GM18498 (cell line): Measurements from ENCODE around the gene MYO15B.
"Not testable (repeated sequence)": the region's sequence is repeated elsewhere in the genome, so short reads cannot be mapped to it uniquely, and the experiment has no call there.

ENCODE experiments used
- ATAC-seq: cut with Tn5 transposase; IDR thresholded peaks from one replicate; pipeline ENCODE4 v1.9.1; 2021; ENCODE audit warnings: mild to moderate bottlenecking, moderate library complexity; ENCODE audit not compliant: unreplicated experiment

The MYO15B gene

DNA sequence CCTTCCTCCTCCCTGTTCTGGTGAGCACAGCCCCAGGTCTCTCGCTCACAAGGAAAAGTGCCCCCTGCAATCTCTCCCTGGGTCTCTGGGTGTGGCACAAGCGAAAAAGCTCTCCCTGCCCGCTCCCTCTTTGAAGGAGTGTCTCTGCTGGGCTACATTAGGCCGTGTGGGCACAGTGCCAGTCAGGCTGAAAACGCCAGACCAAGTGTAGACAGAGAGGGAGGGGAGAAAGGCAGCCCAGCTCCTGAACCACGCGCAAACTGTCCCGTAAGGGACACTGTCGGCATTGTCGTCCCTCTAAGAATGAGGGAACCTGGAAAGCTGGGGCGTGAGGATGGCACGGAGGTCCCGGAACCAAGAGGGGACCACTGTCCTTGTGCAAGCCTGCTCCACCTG is 49.5 kb downstream of the MYO15B start:
- no peak for ATAC-seq

DNA sequence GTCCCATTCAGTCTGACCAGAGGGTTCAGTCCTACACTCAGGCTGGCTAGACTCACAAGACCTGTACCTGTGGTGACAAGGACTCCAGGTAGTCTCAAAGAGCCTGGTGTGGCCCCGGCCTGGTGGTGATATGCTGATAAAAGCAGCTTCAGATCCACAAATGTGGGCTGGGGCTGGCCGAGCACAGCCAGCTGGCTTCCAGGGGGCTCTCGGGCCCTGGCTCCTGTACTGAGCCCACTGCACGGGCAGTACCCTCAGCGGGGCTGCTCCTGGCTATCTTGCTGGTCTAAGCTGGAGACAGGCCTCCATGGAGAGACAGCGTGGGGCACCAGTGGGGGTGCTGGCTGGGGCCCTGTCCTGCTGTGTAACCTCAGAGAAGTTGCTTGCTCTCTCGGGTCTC is 50.0 kb downstream of the MYO15B start:
- ATAC-seq: no peak

DNA sequence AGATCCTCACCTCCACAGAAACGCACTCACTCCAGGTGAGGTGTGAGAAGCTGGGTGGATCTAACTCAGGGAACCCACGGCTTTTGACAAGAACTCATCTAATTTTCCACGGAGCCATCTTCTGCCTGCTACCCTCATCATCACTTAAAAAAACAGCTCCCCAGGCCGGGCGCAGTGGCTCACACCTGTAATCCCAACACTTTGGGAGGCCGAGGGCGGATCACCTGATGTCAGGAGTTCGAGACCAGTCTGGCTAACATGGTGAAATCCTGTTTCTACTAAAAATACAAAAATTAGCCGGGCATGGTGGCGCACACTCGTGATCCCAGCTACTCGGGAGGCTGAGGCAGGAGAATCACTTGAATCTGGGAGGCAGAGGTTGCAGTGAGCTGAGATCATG is 50.4 kb downstream of the MYO15B start:
- not testable (repeated sequence) for ATAC-seq

DNA sequence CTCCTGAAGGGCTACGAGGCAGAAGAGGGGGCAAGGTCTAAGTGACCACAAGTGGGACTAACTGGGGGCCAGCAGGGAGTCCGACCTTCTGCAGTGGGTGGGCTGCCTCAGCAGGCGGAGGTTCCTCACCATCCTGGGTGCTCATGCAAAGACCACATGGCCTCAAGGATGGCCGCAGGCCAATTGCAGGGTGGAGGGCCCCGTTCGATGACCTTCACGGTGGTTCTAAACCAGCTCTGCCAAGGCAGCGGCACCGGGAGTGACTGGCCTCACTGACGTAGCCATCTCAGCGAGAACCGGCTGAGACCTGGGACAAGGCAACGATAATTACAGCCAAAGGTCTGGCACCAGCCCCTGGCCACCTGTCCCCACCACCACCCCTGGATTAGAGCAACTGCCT is 51.3 kb downstream of the MYO15B start:
- ATAC-seq: no peak

DNA sequence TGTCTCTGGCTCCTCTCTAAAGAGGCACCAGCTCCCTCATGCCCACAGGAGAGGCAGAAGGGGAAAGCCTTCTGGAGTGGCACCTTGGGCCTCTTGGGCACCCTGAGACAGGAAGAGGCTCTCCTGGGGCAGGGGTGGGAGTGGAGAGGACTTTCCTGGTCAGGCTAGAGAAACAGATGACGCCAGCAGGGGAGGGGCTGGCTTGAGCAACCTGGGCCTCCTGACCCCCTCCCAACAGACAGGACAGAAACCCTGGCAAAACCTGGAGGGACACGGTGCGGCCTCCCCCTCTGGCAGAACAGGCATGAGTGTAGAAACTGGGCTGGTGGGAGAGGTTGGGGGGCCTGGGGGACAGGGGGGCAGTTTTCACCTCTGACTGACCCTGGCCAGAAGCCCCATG is 51.7 kb downstream of the MYO15B start:
- ATAC-seq: no peak

DNA sequence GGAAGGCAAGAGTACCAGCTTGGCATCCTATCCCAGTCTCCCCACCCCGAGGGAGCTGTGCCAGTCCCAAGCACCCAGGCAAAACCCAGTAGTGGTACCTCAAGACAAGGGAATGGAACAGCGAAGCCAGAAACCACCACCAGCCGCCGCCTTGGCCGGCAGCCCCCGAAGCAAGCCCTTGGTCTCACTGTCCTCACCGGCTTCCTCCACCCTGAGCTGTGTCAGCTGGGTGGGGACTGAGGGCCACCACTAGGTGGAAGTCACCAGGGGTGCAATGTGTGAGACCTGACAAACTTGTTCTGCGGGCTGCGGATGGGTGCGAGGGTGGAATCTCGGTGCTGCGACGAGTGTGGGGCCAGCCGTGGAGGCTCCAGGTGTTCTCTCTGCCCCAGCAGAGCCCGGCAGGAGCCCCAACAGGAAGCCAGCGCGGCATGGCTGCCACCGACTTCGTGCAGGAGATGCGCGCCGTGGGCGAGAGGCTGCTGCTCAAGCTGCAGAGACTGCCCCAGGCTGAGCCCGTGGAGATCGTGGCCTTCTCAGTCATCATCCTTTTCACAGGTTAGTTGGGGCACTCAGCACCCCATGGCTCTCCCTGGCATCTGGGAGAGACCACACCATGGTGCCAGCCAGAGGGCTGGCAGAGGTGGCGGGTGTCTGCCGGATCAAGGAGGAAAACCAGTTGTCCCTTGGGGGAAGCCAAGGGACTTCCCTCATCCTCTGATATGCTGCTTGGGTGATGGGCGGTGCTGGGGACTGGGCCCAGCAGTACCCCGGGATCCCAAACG is 52.4 kb downstream of the MYO15B start:
- ATAC-seq: no peak

DNA sequence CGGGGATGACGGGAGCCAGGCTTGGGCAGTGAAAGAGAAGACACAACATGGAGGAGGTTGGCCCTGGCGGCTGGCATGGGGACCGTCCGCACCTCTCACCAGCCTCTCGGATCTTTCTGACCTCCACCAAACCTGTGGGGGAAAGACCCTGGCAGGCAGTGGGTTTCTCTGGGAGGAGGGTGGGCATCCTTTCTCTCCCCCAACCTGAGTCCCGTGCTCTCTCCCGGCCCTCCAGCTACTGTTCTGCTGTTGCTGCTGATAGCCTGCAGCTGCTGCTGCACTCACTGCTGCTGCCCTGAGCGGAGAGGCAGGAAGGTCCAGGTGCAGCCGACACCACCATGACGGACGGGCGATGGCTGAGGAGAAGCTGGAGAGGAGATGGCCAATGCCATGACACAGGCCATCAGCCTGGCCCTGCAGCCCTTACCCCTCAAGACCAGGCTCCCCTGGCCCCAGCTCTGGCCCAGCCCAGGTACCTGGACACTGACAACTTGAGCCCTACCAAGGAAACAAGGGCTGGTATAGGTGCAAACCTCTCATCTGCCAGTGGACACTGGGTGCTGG is 53.0 kb downstream of the MYO15B start:
- ATAC-seq: no peak

DNA sequence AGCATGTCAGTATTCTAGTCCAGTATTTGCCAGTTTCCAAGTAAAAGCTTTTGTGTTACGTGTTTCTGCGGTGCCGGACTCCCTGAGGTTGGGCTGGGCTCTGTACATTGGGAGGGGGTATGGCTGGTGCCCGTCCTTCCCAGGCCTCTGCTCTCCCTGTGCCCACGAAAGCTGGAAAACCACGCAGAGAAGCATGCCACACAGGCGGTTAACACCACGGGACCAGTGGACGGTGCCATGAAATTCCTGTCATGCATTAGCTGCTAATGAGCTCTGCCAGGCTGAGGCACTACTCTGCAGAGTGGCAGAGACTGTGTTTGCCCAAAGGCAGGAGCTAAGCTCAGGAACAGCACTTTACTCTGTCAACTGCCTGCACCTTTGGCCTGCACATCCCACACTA is 53.7 kb downstream of the MYO15B start:
- no peak for ATAC-seq

DNA sequence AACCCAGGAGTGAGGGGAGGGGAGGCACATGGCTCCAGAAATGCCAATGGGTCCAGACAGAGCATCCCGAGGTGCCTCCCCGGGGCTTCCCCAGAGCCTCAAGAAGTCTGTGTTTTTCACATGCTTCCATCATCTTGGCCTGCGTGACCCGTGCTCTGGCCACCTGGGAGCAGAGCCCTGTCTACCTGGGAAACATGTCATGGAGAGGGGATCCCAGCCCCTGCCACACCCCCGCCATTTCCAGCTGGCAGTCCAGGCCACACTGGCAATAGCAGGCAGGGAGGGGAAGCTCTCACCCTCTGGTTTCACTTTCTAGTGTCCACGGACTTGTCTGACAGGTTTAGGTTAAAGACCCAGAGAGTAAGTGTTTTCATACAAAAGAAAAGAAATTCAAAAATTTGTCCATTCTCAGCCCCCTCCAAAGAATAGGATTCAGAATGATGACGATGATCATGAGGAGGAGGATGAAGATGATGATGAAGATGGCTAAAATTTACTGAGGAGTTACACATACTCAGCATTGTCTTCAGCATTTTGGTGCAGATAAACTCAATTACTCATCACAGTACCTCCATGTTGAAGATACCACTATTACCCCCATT is 54.7 kb downstream of the MYO15B start:
- no peak for ATAC-seq

DNA sequence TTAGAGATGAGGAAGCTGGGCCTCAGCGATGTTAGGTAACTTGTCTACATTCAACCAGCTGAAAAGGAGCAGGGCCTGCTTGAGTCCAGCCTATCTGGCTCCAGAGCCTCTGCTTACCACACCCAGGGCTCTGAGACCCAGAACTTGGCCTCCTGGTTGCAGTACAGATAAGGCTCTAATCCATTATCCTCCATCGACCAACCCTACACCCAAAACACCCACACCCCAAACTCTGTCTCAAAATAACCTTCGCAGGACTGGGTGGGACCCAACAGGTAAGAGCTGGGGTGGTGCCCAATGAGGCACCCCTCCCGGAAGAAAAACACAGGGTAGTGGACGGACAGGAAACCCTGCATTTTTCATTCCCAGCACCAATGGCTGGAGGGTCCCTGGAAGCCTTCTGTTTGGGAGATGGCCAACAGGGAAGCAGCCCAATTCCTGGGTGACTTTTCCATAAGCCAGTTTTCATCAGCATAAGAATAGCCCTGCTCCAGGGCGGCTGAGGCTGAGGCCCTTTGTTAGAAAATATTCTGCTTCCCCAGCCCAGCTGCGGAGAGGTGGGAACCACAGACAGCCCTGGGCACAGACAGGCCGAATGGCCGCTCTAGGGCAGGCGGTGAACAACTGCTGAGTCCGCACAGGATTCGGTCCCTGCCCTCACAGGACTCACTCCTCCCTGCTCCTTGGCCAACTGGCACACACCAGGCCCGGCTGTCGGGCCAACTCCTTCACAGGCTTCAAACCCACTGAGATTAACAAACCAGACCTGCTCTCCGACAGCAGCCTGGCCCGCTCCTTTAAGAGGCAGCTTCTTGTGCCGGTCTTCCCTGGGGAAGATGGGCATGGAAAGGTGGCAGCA is 55.4 kb downstream of the MYO15B start:
- no peak for ATAC-seq

DNA sequence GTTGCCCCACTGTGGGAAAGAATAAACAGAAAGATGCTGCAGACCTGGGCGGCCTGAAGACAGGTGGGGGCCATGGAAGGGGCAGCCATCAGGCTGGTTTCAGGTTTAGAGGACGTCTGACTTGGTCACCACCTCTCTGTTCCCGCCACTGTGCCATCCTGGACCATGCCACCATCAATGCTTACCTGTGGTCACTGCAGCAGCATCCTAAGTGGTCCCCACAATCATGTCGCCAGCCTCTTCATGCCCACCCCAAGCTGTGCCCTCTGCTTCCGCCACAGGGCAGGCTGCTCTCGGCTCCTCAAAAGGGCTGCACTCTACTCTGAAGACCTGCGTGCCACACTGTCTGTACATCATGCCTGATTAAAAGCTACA is 56.0 kb downstream of the MYO15B start:
- no peak for ATAC-seq

DNA sequence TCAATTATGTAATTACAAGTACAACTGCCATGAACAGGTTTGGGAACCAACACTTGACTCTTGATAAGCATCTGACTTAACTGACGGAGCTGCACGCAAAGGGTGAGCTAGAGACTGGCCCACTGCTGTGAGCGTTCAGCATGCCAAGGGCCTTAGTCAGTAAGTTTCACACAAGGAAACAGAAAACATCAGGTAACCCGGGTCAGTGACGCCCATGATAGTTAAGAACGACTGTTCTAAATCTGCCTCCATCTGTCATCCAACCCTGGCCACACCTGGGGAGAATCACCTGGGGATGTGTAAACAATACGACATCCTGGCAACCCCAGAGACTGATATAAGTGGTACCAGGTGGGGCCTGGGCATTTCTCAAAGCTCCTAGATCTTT is 57.9 kb downstream of the MYO15B start:
- ATAC-seq: no peak

DNA sequence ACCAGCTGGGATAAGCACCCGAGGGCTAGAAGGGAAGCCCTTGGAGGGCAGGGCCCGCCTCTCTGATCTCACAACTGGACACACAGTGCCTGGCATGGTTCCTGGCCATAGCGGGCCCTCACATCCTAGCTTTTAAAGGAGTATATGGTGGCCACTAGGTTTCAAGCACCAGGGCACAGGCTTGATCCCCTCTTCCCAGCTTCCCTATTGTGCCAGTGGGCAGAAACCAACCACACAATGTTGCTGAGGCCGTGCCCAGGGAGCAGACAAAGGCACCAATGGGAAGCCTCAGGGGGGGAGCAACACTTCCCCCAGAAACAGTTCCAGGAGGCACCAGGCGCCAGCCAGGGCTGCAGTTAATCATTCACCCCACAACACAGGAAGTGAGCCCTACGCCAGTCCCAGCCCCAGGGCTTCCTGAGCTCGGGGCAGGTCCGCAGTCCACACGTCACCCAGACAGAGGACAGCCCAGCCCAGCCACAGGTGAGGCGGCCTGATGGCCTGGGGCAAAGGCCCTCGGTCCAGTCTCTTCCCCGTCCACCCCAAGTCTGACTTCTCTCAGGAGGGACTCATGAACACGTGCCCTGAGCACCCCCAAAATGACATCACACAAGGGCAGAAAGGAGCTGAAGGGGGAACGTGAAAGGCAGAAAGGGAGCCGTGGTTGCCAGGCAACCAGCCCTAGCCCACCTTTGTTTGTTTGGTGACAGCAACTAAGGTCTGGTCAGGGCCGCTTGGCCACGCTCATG is 58.5 kb downstream of the MYO15B start:
- peak; percentile 85 for ATAC-seq

DNA sequence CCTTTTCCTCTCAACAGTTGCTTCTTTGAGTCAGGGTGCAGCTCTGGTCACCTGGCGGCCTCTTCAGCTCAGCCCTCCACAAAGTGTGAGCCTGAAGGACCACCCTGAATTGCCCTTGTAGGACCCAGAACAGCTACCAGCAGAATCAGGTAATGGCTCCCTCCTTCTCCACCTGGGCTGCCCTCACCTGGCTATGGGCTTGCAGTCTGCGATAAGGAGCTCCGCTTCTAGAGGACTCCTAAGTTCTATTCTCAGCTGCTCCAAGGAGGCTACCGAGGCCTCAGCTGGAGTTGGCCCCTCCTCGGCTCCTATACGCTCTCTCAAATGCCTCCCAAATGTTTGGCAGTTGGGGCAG is 59.0 kb downstream of the MYO15B start:
- ATAC-seq: no peak

DNA sequence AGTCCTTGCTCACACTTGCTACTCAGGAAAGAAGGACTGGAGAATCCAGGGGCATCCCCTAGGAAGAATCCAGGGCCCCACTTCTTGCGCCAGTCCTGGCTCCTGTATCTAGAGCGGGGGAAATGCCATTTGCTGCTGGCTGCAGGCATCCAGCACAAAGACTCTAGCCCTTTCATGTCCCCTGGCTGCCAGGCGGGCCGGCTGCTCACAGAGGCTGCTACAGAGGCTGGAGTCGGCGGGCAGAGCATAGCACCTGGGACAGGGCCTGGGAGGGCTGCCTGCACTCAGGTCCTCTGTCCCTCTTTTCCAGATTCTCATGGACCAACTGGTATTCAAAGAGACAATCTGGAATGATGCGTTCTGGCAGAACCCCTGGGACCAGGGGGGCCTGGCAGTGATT is 59.5 kb downstream of the MYO15B start:
- ATAC-seq: no peak

DNA sequence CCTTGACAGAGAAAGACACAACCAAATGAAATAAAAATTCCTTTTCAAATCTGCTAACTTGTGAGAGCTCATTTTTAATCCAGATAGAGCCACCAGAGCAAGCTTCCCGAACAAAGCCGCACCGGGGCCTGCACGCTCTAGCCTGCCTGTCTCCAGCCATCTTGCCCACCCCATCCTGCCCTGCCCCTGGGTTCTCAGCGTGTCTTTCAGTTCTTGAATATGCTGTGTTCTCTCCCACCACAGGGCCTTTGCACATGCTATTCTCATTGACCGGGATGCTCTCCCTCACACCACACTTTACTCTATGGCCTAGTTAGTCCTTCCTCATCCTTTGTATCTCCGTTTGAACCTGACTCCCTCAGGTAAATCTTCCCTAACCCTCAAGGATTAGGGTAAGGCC is 60.3 kb downstream of the MYO15B start:
- ATAC-seq: no peak

DNA sequence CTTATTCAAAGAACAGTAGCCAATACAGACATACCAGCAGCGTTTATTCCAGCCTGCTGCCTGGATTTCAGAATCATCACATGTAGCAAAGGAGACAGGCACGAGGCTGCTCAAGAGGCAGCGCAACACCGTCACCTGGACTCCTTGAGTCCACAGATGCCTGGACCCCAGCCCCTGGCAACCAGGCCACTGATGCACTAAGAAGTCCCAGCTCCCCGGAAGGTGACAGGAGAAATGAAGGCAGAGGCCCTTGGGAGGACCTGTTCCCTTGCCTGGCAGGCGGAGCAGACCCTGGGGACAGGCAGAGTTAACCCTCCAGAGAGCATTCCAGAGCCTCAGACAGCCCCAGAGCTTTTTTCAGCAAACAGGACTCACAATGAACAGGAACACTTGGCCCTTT is 62.1 kb downstream of the MYO15B start:
- no peak for ATAC-seq

DNA sequence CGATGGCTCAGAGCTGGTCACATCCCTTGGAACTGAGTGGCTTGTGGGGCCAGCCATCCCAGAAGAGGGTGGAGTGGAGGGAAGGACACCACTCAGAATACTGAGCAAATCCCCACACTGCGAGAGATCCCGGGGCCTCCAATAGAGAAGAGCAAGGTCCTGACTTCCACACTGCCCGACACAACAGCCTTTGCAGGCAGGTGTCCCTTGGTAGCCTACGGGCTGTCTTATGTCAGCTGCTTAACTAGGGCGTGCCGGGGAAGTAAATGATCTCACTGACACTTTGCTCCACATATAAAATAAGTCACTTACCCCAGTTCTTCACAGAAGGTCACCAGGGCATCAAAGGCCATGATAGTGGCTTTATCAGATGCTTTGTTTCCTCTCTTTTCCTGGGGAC is 63.3 kb downstream of the MYO15B start:
- ATAC-seq: no peak

DNA sequence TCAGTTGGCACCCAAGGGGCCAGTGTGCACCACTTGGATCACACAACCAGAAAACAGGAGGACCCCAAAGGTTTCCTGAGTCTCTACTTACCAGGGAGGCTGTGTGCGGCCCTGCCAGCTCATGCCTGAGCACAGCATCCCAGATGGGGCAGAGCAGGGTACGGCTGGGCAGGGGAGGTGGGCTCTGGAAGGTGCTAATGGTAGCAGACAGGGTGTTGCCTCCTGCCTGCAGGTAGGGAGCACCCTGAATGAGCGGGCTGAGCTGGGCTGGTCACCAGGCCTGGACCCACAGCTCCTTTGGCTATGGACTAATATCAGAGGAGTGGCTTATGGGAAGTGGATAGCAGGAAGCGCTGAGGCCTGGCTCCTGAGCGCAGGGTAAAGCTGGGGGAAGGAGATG is 64.7 kb downstream of the MYO15B start:
- ATAC-seq: no peak

DNA sequence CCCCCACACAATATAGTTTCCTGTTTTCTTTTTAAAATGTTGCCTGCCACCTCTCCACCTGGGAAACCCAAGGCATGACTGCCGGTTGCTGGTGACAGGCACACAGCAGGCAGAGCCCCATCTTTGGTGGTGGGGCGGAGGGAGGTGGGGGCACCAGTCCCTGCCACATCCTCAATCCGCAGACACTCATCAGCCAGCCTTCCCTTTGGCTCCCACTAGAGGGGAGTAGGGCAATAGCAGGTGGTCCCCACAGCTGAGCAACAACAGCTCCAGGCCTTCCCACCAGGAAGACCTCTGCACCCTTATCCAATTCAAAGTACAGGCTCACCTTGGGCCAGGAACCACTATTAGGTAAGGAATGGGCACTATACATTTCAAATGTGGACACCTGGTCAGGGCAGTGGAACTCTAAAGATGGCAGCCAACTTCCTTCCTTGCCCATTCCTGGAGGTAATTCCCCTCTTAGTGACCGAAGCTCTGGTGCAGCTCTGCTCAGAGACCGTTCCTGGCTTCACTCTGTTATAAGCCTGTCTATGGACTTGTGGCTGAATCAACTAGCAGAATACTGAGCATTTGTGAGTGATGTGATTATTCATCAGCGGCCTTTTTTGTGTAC is 65.4 kb downstream of the MYO15B start:
- ATAC-seq: no peak

DNA sequence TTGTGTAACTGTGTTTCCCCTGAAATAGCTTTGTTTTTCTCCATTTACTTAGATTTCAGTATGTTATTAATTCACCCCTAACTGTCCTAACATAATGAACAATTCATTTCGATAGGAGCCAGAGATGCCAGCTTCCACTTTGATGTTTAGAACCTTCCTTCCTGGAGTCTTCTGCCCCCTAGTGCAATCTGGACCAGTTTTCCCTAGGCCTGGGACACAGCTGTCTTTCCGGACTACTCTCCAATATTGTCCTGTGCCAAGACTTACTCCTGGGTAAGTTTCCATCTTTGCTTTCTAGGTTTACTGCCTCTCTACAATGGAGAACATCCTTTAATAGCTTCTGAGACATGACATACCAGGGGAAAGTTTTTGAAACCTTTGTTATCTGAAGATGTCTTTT is 66.6 kb downstream of the MYO15B start:
- ATAC-seq: no peak
